HG03575 (cell line): Measurements from ENCODE around the gene IPCEF1.
"Not testable (repeated sequence)": the region's sequence is repeated elsewhere in the genome, so short reads cannot be mapped to it uniquely, and the experiment has no call there.

Source experiments
- ATAC-seq: cut with Tn5 transposase; IDR thresholded peaks from one replicate; pipeline ENCODE4 v1.9.1; 2021; ENCODE audit not compliant: unreplicated experiment, insufficient number of reproducible peaks, low FRiP score; ENCODE audit errors: extremely low read depth

Gene IPCEF1

GRCh38 chr6:154266560-154267099 lies 90.0 kb downstream of the IPCEF1 start:
- ATAC-seq, result no peak

GRCh38 chr6:154261688-154262397 lies 94.8 kb downstream of the IPCEF1 start:
- ATAC-seq, result no peak

DNA sequence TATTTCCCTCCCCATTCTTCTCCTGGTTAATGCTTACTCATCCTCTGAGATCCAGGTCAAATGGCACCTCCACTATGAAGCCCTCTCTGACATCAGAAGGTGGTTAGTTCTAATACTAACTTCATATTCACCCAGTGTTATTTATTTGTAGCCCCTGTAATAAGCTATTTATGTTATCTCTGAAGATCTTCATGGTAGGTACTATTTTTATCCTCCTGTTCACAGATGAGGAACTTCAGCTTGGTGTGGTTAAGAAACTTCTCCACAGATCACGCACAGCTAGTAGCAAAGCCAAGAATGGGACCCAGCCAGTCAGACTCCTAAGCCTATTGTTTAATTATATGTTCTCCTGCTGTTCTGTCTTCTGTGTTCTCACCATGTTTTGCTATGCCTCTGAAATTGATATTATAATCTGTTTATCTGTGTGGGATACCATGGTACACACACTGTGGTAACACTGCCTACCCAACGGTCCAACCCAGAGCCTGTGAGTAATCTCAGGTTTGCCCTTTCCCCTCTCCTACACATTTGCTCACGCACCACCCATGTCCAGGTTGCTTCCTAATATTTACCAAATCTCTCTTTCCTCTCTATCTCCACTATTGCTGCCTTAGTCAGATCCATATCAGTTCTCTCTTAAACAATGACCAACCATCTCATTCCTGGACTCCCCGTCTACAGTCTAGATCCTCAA lies 98.4 kb downstream of the IPCEF1 start:
- ATAC-seq, result peak; percentile 81

- ATAC-seq, result no peak
Observed at GRCh38 chr6:154257067-154257466, 99.5 kb downstream of the IPCEF1 start.

DNA sequence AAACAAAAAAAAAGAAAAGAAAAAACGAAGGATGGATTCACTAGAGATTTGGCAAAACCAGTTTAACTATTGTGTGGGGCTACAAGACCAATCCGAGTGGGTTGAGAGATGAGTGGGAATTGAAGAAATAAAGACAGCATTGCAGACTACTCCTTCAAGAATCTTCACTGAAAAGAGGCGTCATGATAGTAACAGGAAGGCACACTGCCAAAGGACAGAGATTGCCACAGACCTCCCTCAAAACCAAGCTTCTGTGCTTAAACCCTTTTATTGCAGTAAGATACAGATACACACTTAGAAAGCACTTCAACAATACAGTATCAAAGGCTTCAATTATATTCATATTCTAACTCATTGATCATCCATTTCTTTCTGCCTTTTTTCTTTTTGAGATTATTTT lies 103.9 kb downstream of the IPCEF1 start:
- ATAC-seq, result no peak

GRCh38 chr6:154251116-154251515 lies 105.5 kb downstream of the IPCEF1 start:
- no peak for ATAC-seq

DNA sequence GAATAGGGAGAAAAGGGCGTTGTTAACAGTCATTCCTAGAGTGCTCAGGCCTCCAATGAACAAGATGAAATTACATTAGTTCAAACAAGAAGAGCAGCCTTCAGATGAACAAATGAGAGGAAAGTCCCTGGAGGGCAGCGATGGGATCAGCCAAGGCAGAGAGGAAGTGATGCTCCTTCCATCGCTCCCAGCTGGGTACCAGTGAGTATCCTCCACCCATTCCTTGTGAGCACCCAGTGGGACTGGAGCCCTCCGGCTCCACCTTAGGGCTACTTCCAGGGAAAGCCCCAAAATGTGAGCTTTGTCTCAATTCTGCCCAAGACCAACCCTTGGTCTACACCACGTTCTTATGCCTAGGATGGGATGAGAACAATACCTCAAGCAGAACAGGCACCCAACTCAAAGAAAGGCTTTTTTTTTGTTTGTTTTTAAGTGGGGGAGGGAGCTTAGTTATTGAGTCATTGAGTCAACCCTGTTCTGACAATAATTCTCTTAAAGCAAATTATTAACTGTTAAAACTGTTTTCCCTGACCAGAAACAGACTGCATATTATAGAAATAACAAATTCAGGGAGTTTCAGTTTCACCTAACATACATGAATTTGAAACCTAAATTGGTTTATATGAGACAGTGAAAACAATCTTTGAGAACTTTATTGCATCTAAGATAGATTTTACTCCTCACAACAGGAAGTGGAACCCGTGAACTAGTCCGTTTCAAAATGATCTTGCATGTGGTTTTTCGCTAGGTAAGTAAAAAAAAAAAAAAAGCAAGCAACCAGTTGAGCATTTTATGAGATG lies 106.9 kb downstream of the IPCEF1 start:
- ATAC-seq, result peak; percentile 60

GRCh38 chr6:154247119-154247861 lies 109.3 kb downstream of the IPCEF1 start:
- ATAC-seq, result peak; percentile 53

DNA sequence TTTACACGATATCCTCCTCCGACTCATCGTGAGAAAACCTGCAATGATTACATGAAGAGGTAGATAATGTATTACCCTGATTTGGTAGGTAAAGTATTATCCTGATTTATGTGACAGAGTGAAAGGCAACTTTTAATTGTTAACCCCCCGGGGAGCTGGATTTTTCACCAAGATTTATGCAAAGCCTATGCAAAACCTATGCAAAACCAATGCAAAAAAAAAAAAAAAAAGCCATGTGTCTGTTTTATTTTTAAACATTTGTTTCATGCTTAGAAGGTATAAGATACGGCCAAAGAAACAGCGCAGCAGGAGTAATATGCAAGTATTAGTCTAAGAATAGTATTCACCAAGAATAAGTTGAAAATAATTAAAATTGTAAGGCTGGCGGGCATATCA lies 109.9 kb downstream of the IPCEF1 start:
- no peak for ATAC-seq

GRCh38 chr6:154245506-154245905 lies 111.1 kb downstream of the IPCEF1 start:
- ATAC-seq, result no peak

DNA sequence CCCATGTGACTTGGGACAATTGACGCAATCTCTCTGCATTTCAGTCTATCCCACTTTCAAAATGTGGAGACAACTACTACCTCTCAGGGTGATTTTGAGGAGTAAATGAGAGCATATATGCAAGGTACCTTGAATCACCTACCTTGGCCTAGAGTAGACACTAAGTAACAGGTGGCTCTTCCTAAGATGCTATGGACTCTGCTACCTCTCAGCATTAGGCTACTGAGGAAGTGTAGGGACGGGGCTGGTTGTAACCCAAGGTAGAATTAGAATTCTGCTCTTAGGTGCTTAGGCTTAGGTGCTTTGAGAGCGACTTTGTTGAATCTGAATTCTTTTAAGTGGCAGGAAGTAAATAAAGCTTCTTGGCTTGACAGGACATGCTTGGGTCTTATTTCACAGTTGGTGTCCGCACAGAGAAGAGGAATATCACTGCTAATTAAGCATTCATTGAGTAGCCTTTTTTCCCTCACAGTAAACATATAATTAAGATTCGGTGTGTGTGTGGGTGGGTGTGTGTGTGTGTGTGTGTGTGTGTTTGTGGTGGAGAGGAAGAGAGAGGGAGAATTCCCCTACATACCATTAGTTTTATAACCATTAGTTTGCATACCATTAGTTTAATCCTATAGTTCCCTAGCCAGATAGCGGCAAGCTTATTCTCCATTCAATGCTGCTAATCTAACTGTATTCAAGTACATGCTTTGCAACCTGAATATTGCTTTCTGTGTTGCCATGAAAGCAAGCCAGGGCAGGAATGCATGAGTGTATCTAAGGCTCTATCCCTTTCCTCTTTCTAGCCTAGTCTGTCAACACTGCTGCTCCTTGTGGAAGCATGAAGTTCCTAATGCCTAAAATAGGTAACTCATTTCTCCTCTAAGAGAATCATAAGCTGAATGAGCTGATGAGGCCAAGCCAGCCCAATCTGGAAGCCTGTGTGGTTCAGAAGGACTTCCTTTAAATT lies 112.5 kb downstream of the IPCEF1 start:
- ATAC-seq, result no peak

DNA sequence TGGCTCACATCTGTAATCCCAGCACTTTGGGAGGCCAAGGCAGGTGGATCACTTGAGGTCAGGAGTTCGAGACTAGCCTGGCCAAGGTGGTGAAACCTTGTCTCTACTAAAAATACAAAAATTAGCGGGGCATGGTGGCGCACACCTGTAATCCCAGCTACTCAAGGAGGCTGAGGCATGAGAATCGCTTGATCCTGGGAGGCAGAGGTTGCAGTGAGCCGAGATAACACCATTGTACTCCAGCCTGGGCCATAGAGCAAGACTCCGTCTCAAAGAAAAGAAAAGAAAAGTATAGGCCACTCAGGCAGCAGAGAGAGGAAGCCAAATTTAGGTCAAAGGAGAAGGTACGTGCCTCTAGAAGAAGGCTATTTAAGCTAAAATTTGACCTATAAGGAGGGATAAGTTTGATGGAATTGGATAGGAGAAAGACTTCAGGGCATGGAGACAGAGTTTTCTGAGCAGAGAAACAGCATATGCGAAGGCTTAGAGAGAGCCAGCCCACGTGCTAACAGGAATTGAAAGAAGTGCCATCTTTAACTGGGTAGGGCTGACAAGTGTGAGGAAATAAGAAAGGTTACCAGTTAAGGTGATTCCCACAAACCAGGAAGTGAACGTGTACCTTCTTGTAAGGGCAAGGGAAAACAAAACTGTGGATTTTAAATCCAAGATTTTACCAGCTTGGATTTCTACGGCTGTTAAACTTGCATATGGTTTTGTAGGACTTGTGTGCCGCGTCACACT lies 113.8 kb downstream of the IPCEF1 start:
- ATAC-seq, result no peak

- ATAC-seq, result no peak
Observed at GRCh38 chr6:154241581-154241980, 115.0 kb downstream of the IPCEF1 start.

GRCh38 chr6:154241061-154241460 lies 115.5 kb downstream of the IPCEF1 start:
- not testable (repeated sequence) for ATAC-seq

- no peak for ATAC-seq
Observed at GRCh38 chr6:154239392-154239791, 117.2 kb downstream of the IPCEF1 start.

DNA sequence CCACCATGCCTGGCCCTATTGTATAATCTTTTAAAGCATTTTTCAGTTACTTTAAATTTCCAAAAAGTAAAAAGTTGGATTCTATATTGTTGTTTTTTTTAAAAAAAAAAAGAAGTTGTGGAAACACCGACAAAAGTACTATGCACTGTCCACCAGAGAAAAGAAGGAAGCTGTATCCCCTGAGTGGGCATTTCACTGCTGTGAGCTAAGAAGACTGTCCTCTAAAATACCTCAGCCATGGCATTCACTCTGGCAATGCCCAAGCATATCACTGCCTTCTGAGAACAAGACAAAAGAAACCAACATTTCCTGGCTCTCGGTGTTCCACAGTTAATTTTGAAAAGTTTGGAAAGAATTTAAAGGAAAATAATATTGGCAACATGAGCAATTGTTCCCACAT lies 117.8 kb downstream of the IPCEF1 start:
- ATAC-seq, result no peak

DNA sequence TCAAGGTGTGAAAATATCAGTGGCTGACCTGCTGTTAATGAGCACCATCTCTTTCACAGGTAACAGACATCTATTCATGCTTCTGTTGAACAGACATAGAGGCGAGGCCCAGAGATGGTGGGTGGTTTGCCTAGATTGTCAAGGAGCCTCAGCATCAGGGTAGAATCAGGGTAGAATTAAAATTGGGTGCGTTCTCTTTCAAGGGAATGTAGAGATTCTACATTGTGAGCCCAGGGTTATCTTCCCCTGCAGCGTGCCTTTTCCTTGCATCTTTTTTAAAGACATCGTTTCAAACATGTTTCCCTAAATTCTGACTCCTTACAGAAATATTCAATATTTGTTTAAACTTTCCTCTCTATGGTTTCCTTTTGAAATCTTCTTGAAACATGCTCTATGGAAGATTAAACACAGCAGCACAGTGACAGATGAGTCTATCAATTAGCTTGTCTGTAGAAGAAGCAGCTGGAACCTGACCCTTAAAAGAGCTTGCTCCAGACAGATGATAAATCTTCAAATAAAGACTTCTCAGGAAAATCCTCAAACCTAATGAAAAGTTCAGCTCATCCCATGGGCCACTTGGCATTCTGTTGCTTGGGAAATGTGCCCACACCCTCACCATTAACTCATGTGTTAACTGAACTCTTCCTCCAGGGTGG lies 119.8 kb downstream of the IPCEF1 start:
- no peak for ATAC-seq
